Coronary artery (tissue), 2 donors: ENCODE results near the gene SP1.
"Not testable (repeated sequence)": the region's sequence is repeated elsewhere in the genome, so short reads cannot be mapped to it uniquely, and the experiment has no call there.

Source experiments
- DNase-seq: peaks from one replicate; pipeline ENCODE4 v3.0.0-alpha.2; 2017; ENCODE audit warnings: low spot score
- H3K27ac ChIP-seq, 2 donors: fragments of 200-600 bp; sonication (generic); one replicate each; pipeline ENCODE4 v1.5.1; 2016 to 2019
- H3K4me3 ChIP-seq: fragments of 200-600 bp; sonication (generic); 2 replicates; pipeline ENCODE4 v1.5.1; 2016; ENCODE audit warnings: mild to moderate bottlenecking, moderate library complexity
- CTCF ChIP-seq: fragments of 200-600 bp; sonication (generic); IDR thresholded peaks from one replicate; pipeline ENCODE4 v1.5.1; 2019; ENCODE audit warnings: antibody characterized with exemption

The SP1 gene

DNA sequence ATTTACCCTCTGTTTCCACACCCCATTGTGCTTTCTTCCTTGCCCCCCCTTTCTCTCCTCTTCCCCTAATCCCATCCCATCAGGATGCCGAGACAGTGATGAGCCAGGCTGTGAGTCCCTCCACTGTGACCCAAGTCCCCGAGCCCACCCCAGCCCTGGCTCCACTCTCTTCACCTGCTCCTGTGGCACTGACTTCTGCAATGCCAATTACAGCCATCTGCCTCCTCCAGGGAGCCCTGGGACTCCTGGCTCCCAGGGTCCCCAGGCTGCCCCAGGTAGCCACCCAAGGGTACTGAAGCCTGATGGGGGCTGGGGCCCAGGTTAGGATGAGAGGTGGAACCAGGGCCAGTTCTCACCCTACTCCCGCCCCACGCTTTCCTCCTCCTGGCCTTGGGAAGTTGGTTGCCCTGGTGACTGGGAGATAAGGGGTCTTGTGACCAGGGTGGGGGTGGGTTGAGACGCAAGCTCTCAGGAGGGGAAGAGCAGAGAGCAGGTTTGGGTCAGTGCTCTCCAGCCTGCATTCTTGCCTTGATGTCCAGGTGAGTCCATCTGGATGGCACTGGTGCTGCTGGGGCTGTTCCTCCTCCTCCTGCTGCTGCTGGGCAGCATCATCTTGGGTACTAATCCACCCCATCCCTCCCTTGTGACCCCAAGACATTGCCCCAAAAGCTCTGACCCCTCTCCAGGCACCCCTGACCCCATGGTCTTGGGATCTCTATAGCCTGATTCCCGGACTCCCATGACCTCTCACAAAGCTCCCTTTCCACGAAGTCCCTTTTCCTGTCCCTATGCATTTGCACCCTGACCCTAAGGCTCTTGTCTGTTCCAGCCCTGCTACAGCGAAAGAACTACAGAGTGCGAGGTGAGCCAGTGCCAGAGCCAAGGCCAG, 44.9 kb downstream of the SP1 start:
- no peak overlapping the region for H3K27ac ChIP-seq
- no peak for DNase-seq
- TF ChIP-seq CTCF, result no peak
- H3K4me3 ChIP-seq, result no peak overlapping the region

DNA sequence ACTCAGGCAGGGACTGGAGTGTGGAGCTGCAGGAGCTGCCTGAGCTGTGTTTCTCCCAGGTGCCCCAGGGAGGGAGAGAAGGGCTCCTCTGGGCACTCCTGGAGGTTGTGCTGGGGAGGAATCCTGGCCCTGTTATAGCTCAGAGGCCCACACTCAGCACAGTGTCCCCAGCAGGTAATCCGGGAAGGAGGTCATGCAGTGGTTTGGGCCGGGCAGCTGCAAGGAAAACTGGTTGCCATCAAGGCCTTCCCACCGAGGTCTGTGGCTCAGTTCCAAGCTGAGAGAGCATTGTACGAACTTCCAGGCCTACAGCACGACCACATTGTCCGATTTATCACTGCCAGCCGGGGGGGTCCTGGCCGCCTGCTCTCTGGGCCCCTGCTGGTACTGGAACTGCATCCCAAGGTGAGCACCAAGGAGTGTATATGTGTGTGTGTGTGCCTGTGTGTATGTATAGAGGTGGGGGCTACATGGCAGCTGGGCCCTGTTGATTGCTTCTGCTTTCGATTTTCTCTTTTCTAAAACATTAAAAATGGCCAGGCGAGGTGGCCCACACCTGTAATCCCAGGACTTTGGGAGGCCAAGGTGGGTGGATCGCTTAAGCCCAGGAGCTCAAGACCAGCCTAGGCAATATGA, 45.7 kb downstream of the SP1 start:
- H3K27ac ChIP-seq, result no peak overlapping the region
- no peak for DNase-seq
- H3K4me3 ChIP-seq, result no peak overlapping the region
- no peak for TF ChIP-seq CTCF

GRCh38 chr12:53427905-53428594, 48.1 kb downstream of the SP1 start:
- TF ChIP-seq CTCF, result no peak
- no peak overlapping the region for H3K4me3 ChIP-seq
- no peak overlapping the region for H3K27ac ChIP-seq
- no peak for DNase-seq

- no peak for DNase-seq
- H3K27ac ChIP-seq, result no peak overlapping the region
- no peak for TF ChIP-seq CTCF
Measured at GRCh38 chr12:53428741-53429140, 48.8 kb downstream of the SP1 start.

GRCh38 chr12:53430116-53430515, 50.1 kb downstream of the SP1 start:
- no peak for DNase-seq
- H3K27ac ChIP-seq, result no peak overlapping the region

More at GRCh38 chr12:53428741-53429140, 48.8 kb downstream of the SP1 start:
- no peak overlapping the region for H3K4me3 ChIP-seq

DNA sequence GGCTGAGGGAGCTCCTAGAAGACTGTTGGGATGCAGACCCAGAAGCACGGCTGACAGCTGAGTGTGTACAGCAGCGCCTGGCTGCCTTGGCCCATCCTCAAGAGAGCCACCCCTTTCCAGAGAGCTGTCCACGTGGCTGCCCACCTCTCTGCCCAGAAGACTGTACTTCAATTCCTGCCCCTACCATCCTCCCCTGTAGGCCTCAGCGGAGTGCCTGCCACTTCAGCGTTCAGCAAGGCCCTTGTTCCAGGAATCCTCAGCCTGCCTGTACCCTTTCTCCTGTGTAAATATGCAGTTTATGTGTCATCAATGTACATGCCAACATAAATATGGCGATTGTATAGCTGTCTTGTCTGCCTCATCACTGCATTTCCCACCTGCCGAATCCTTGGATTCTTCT, 51.2 kb downstream of the SP1 start:
- TF ChIP-seq CTCF, result no peak
- no peak for DNase-seq
- Histone ChIP-seq H3K4me3 (no peak overlapping the region), H3K27ac (no peak overlapping the region)

More at GRCh38 chr12:53430116-53430515, 50.1 kb downstream of the SP1 start:
- no peak for TF ChIP-seq CTCF
- no peak overlapping the region for H3K4me3 ChIP-seq

DNA sequence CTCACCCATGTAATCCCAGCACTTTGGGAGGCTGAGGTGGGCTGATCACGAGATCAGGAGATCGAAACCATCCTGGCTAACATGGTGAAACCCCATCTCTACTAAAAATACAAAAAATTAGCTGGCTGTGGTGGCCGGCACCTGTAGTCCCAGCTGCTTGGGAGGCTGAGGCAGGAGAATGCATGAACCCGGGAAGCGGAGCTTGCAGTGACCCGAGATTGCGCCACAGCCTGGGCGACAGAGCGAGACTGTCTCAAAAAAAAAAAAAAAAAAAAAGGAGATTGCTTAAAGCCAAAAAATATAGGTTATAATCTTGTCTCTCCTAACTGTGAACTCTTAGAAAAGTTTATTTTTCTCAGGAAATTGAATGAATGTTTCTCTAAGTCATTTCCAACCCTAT, 55.4 kb downstream of the SP1 start:
- H3K4me3 ChIP-seq, H3K27ac ChIP-seq, DNase-seq: not testable (repeated sequence)

DNA sequence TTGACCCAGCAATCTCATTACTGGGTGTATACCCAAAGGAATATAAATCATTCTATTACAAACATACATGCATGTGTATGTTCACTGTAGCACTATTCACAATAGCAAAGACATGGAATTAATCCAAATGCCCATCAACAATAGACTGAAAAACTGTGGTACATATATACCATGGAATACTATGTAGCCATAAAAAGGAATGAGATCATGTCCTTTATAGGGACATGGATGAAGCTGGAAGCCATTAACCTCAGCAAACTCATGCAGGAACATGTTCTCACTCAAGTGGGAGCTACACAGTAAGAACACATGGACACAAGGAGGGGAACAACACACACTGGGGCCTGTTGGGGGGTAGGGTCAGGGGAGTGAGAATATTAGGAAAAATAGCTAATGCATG, 59.6 kb downstream of the SP1 start:
- DNase-seq, H3K27ac ChIP-seq, H3K4me3 ChIP-seq: not testable (repeated sequence)
